DOHH2 (cell line): ENCODE measurements around the gene COL8A1.

Experiments
- CTCF ChIP-seq: fragments of 200-600 bp; sonication (generic); IDR thresholded peaks from one replicate; pipeline ENCODE4 v1.5.1; 2014; ENCODE audit warnings: antibody characterized with exemption, mild to moderate bottlenecking, low read depth, low read length; ENCODE audit not compliant: poor library complexity, severe bottlenecking
- EZH2phosphoT487 ChIP-seq: fragments of 200-600 bp; sonication (generic); IDR thresholded peaks from 2 replicates; pipeline ENCODE4 v1.6.1; 2017; ENCODE audit warnings: borderline replicate concordance, mild to moderate bottlenecking, antibody characterized with exemption, low read length, moderate library complexity, mixed read lengths

GRCh38 chr3:99710094-99710493 is 71.7 kb downstream of the COL8A1 start:
- no peak for TF ChIP-seq CTCF
- no peak for TF ChIP-seq EZH2phosphoT487
